Measurements from ENCODE around the gene LIM2.
"Not testable (repeated sequence)": the region's sequence is repeated elsewhere in the genome, so short reads cannot be mapped to it uniquely, and the experiment has no call there.

The LIM2 gene

DNA sequence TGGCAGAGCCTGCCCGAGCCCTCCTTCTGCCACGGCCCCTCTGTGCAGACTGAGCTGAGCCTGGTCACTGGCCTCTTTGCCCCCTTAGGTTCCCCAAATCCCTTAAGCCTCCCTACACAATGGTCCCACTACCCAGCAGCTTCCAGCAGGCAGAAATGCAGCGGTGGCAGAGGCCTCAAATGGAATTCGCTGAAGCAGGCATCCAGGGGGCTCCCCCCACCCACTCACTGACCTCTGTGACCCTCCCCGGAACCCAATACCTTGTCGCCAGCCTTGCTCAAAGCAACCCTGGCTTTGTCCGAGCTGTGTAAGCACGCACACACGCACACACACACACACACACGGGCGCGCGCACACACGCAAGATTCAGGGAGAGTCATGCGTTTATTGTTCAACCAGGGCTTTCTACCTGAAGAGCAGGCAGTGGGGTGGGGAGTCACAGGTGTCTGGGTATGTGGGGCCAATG lies at the start of gene LIM2:
Gene LIM2 (minus strand): TSS at position 51 of the 466 bp plus-strand sequence. CDS start 531 bp downstream, outside the sequence.
- no peak for DNase-seq (ENCODE audit: low read depth in 2 of 2, low spot score in 1 of 2)

DNA sequence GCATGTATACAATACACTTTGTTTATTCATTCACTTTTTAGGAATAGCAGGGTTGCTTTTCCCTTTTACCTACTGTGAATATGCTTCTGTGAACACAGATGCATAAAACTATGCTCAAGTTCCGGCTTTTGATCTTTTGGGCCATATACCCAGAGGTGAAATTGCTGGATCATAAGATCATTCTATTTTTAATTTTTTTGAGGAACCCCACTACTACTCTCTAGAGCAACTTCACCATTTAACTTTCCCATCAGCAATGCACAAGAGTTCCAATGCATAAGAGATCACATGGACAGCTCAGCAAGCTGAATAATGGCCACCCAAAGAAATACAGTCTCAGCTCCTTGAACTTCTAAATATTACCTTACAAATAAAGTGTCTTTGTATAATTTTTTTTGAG lies 46.7 kb upstream of the LIM2 start:
- DNase-seq (ENCODE audit: low read depth in 2 of 2, low spot score in 1 of 2): no peak

- no peak for DNase-seq (ENCODE audit: low read depth in 2 of 2, low spot score in 1 of 2)
Observed at GRCh38 chr19:51433043-51433442, 45.3 kb upstream of the LIM2 start.

GRCh38 chr19:51431124-51431523 lies 43.4 kb upstream of the LIM2 start:
- DNase-seq (ENCODE audit: low read depth in 2 of 2, low spot score in 1 of 2): no peak

DNA sequence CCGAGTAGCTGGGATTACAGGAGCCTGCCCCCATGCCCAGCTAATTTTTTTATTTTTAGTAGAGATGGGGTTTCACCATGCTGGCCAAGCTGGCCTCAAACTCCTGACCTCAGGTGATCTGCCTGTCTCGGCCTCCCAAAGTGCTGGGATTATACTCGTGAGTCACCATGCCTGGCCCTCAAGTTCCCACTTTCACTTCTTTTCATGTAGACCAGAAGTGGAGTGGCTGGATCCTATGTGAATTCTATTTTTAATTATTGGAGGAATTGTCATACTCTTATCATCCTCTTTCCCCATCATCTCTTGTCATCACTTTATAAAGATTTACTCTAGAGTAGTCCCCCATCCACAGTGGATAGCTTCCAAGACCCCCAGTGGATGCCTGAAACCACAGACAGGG lies 42.4 kb upstream of the LIM2 start:
- DNase-seq (ENCODE audit: low read depth in 2 of 2, low spot score in 1 of 2): no peak

DNA sequence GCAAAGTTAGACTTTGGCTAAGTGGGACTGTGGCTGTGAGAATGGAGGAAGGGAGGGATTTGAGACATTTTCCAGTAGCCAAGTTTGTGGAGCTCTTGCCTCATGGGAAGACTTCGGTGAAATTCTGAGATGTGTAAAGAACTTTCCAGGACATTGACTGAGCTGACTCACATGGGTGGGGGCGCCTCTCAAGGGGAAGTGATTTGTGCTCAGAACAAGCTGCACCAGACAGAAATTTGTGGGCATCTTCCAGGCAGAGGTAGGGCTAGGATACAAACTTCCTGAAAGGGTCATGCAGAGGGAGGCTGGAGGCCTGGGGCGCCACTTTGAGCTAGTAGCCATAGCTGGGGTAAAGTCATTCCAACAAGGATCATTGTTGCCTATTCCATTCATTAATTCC lies 39.4 kb upstream of the LIM2 start:
- no peak for DNase-seq (ENCODE audit: low read depth in 2 of 2, low spot score in 1 of 2)

- DNase-seq (ENCODE audit: low read depth in 2 of 2, low spot score in 1 of 2): peak; percentile 68 to 84
Observed at GRCh38 chr19:51422053-51422448, 34.3 kb upstream of the LIM2 start.

- DNase-seq (ENCODE audit: low read depth in 2 of 2, low spot score in 1 of 2): no peak
Observed at GRCh38 chr19:51421229-51422052, 33.7 kb upstream of the LIM2 start.

GRCh38 chr19:51420511-51420910 lies 32.7 kb upstream of the LIM2 start:
- not testable (repeated sequence) for DNase-seq (ENCODE audit: low read depth in 2 of 2, low spot score in 1 of 2)

DNA sequence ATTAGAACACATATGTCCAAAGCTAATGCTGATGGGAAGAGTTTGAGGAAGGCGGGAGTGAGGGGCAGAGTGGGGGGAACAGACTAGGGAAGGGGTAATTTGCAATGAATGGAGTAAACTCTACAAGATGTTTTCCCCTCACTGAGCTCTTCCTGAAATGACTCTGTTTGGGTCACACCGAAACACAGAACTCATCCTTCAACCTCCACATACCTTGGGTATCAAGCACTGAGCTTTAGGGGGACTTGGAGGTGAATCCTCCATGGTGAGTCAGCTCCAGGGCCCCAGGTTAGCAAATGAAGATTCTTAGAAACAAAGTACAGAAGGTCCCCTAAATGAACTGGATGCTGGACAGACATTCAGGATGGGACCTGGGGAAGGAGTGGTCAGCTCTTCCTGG lies 30.9 kb upstream of the LIM2 start:
- no peak for DNase-seq (ENCODE audit: low read depth in 2 of 2, low spot score in 1 of 2)

DNA sequence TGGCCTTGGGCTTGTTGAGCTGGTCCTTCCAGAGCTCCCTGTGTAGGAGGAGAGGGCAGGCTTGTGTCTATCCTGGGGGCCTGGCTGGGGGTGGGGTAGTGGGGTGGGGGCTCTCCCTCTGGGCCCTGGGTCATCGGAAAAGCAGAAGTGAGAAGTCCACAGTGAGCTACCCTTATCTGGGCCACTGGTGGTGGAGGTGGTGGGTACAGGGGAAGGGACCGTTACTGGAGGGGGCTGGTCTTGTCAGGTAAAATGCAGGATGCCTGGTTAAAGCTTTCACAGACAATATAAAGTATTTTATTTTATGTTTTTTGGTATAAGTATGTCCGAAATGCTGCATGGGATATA lies 30.0 kb upstream of the LIM2 start:
- no peak for DNase-seq (ENCODE audit: low read depth in 2 of 2, low spot score in 1 of 2)

DNA sequence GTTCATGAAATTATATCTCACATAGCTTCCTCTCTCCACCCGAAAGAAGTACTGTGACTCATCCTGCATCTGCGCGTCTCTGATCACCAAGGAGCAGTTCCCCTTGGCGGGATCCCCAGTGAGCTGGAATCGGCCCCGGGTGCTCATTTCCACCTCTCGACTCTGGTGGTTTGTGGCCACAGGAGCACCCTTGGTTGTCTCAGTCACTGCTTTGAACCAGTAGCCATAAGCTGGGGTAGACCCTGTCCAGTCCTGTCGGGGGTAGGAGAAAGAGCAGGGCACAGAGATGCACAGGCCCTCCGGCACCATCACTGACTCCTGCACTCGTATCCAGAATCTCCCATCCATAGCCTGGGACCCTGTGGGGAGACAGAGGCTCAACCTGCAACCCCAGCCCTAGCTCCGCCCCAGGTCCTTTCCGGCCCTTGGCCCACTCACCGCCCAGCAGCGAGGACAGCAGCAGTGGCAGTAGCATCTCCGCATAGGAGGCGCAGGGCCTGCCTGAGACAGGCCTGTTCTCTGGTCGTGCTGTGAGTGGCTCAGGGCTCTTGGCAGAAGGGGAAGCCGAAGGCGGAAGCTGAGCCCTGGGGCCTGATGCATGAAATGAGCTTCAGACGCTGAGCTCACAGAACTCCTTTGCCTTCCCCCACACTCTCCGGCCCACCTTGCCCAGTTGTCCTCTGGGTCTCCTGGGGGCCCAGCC lies 29.5 kb upstream of the LIM2 start, which contains the start of gene SIGLEC10:
Gene SIGLEC10 (minus strand): TSS at position 536 of the 703 bp plus-strand sequence. CDS start 61 bp downstream, at position 475.
- no peak for DNase-seq (ENCODE audit: low read depth in 2 of 2, low spot score in 1 of 2)

GRCh38 chr19:51416422-51416821 lies 28.6 kb upstream of the LIM2 start:
- not testable (repeated sequence) for DNase-seq (ENCODE audit: low read depth in 2 of 2, low spot score in 1 of 2)

- no peak for DNase-seq (ENCODE audit: low read depth in 2 of 2, low spot score in 1 of 2)
Observed at GRCh38 chr19:51415187-51415586, 27.4 kb upstream of the LIM2 start.

DNA sequence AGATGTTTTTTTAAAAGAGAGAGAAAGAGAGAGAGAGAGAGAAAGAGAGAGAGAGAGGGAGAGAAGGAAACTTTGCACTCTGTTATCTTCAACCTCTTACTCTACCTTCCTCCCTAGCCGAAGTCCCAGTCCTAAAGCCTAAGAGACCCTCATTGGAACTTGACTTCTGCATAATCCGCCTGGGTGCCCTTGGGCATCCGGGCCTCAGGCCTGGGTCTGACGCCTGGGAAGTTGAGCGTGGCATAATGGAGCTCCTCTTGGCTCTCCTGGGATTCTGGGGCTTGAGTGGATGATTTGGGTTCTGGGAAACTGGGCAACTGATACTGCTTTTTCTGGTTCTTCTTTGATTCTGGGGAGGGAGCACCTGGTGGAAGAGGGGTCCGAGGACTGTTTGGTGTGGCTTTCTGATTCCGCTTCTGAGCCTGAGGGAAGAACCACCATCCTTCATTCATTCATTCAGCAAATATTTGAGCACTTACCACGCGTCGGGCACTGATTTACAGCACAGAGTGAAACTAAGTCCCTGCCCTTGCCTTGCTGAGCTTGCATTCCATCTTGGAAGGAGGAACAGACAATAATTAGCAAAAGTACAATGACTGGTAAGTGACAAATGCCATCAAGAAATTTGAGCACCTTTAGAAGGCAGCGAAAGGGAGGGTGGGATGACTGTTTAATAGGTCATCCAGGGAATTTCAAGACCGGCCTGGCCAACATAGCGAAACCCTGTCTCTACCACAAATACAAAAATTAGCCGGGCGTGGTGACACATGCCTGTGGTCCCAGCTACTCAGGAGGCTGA lies 23.4 kb upstream of the LIM2 start:
- DNase-seq (ENCODE audit: low read depth in 2 of 2, low spot score in 1 of 2): no peak

DNA sequence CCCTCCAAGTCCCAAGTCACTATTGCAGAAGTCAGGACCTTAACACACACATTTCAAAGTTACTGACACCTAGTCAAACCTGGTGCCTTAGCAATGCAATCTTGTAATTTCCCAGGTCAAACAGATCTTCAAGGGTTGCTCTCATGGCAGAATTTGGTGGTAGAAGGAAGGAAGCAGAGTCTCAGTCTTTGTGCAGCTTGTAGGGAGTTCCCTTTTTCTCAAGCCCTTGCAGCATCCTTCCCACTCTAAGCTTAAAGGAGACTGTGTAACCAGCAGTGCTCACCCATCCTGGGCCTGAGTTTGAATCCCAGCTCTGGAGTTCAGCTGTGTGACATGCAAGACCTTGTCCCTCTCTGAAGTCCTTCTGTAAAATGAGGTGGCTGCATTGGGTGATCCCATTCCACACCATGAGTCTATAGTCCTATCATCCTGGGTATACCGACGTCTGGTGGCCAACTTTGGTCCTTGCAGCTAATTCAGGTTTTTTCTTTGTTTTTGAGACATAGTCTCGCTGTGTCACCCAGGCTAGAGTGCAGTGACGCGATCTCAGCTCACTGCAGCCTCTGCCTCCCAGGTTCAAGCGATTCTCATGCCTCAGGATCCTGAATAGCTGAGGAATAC lies 19.8 kb upstream of the LIM2 start:
- no peak for DNase-seq (ENCODE audit: low read depth in 2 of 2, low spot score in 1 of 2)

DNA sequence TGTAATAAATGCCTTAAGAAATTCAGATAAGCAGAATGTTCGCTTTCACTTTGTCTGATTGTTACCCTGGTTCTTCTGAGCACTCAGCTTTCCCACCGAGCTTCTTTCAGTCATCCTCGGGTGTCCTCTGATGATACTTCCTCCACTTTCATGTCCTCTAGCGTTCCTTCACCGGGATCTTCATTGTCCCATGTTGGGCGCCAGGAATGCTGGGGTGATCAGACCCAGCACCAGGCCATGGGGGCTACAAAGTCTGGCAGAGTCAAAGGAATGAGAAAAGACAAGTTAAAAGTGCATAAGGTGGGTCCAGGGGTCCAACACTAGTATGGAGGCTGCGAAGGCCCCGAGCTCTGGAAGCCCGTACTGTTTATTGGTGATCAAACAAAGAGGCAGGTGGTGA lies 14.3 kb upstream of the LIM2 start:
- no peak for DNase-seq (ENCODE audit: low read depth in 2 of 2, low spot score in 1 of 2)

GRCh38 chr19:51399936-51400335 lies 12.2 kb upstream of the LIM2 start:
- DNase-seq (ENCODE audit: low read depth in 2 of 2, low spot score in 1 of 2): not testable (repeated sequence)

DNA sequence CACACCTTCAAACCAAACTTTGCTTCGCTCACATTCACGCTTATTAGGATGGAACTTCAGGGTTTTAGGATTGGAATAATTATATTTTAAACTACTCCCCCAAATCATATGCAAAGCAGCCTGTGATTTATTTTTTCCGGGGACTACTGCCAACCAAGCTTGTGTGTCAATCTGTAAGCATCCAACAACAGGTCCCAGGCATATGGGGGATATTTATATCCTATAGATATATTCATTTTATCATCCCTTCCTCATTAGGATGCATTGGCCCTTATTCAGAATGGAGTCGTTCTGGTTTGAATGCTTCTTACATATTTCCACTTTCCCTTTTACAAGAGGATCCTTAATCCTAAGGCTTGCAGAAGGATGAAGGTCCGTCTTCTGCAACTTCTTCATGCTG lies 11.5 kb upstream of the LIM2 start:
- no peak for DNase-seq (ENCODE audit: low read depth in 2 of 2, low spot score in 1 of 2)

DNA sequence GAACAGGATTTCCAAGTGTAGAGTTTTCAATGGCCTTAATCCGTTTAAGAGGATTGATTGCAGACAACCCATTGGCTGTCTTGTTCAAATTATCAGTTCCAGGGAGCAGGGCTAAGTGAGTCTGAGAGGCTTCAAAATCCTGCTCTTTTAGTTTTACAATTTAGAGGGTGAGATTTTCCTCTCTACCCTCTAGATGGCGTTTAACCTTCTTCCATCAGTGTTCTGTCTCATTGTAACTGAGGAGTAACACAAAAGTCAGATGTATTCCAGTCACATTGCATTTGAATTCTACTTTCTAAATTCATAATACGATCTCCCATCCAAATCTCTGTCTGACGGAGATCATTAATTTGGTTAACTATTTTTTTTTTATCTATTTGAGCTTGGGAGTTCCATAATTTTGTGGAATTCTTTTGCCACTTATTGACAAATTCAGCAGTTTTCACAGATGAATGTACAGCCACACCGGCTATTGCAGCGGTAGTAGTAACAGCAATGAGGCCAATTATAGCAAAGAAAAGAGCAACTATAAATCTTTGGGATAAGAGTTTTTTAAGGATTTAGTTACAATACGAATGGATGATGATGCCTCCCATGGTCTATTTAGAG lies 10.4 kb upstream of the LIM2 start:
- no peak for DNase-seq (ENCODE audit: low read depth in 2 of 2, low spot score in 1 of 2)

DNA sequence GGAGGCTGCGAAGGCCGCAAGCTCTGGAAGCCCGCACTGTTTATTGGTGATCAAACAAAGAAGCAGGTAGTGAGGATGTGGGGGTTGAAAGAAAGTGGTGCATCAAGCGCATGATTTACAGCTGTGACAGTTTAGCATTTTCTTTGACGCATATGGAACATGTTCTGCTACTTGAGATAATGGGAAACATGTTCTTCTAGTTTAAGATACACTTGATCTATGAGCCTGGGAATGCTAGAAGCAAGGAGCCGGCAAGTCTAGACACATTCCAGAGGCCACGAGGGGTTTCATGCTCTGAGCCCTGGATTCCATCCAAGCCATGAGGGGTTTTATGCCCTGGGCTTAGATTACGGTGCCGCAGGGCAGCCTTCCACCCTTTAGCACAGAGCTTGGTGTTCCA lies 9.7 kb upstream of the LIM2 start:
- not testable (repeated sequence) for DNase-seq (ENCODE audit: low read depth in 2 of 2, low spot score in 1 of 2)

Measured in stimulated activated CD8-positive, alpha-beta memory T cell treated with anti-CD3 and anti-CD28 coated beads, Interleukin-4, amount 100 ng/mL, for 4 hours (primary cell).